BE2C (cell line): Measurements from ENCODE around the gene KLF15.

Source experiments
- DNase-seq: peaks from one replicate; pipeline ENCODE4 v3.0.0-alpha.2; 2020
- H3K27me3 ChIP-seq: fragments of 250-450 bp; sonication (Bioruptor Pico); 2 replicates; pipeline ENCODE4 v1.5.1; 2020; ENCODE audit warnings: mild to moderate bottlenecking
- H3K36me3 ChIP-seq: fragments of 250-450 bp; sonication (Bioruptor Pico); 2 replicates; pipeline ENCODE4 v1.5.1; 2020; ENCODE audit warnings: mild to moderate bottlenecking
- H3K4me1 ChIP-seq: fragments of 250-450 bp; sonication (Bioruptor Pico); 2 replicates; pipeline ENCODE4 v1.5.1; 2020
- H3K4me3 ChIP-seq: 2 replicates; pipeline ENCODE4 v1.5.1; 2011; ENCODE audit warnings: low read depth, low read length
- H3K9me3 ChIP-seq: fragments of 250-450 bp; sonication (Bioruptor Pico); 2 replicates; pipeline ENCODE4 v1.5.1; 2020
- TF ChIP-seq, protein P1 (sequence below): IDR thresholded peaks from 2 replicates; pipeline ENCODE4 v1.5.1; 2012; ENCODE audit warnings: mild to moderate bottlenecking, low read depth, low read length

KLF15 gene

DNA sequence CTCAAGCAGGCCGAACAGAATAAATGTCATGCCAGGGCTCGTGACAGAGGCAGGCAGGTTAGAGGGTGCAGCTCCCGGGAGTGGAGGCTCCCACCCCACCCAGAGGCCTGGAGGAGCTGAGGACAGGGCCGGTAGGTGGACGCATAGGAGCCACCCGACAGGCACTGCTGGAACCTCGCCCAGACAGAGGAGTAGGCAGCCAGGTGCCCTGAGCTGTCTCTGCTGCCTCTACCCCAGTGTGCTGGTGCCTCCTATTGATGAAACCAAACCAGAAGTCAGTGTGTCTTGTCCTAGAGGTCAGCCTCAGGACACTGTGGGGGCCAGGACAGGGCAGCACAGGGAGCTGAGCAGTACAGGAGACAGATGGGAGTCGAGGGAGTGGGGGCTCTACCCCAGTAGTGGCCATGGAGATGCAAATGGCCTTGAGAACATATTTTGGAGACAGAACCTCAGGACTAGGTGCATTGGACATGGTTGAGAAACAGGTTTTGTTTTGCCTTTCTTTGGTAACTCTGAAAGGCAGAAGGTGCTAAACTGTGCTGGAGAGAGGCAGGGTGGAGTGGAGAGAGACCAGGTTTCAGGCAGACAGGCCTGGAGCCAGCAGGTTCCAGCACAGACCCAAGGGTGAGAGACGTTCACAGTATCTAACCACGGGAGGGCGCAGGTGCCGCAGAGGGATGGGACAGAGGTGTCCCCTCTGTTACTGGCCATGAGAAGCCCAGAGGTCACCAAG, 15.4 kb upstream of the KLF15 start:
- no peak overlapping the region for H3K4me3 ChIP-seq
- TF ChIP-seq, protein P1, sequence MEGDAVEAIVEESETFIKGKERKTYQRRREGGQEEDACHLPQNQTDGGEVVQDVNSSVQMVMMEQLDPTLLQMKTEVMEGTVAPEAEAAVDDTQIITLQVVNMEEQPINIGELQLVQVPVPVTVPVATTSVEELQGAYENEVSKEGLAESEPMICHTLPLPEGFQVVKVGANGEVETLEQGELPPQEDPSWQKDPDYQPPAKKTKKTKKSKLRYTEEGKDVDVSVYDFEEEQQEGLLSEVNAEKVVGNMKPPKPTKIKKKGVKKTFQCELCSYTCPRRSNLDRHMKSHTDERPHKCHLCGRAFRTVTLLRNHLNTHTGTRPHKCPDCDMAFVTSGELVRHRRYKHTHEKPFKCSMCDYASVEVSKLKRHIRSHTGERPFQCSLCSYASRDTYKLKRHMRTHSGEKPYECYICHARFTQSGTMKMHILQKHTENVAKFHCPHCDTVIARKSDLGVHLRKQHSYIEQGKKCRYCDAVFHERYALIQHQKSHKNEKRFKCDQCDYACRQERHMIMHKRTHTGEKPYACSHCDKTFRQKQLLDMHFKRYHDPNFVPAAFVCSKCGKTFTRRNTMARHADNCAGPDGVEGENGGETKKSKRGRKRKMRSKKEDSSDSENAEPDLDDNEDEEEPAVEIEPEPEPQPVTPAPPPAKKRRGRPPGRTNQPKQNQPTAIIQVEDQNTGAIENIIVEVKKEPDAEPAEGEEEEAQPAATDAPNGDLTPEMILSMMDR: no peak
- H3K9me3 ChIP-seq: no peaks in the 10 kb centered on the region
- DNase-seq: no peak
- H3K27me3 ChIP-seq: no peaks in the 10 kb centered on the region
- H3K4me1 ChIP-seq: no peaks in the 10 kb centered on the region
- no peaks in the 10 kb centered on the region for H3K36me3 ChIP-seq

- H3K36me3 ChIP-seq: no peaks in the 10 kb centered on the region
- DNase-seq: no peak
- no peaks in the 10 kb centered on the region for H3K9me3 ChIP-seq
- TF ChIP-seq, protein P1: no peak
- no peaks in the 10 kb centered on the region for H3K27me3 ChIP-seq
- H3K4me3 ChIP-seq: no peak overlapping the region
- no peaks in the 10 kb centered on the region for H3K4me1 ChIP-seq
Measured at GRCh38 chr3:126371096-126371705, 14.0 kb upstream of the KLF15 start.

DNA sequence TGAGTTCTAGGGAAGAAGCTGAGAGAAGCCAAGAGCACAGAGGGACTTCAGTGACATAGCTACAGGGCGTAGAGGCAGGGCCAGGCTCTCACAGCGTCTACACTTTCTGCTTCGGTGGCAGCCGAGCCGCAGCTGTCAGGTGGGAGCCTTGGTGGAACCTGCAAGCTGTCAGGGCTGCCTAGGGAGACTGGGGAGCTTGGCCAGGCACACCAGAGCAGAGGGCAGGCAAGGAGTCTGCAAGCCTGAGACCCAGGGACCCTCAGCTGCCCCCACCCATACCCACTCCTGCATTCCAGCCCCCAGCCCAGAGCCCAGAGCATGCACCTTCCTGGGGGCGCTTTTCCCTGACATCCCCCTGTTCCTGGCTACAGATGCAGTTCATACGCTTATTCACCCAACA, 13.4 kb upstream of the KLF15 start:
- TF ChIP-seq, protein P1: no peak
- Histone ChIP-seq H3K36me3 (no peaks in the 10 kb centered on the region), H3K4me1 (no peaks in the 10 kb centered on the region)

GRCh38 chr3:126370055-126370454, 12.8 kb upstream of the KLF15 start:
- Histone ChIP-seq H3K4me3 (no peak overlapping the region), H3K4me1 (no peaks in the 10 kb centered on the region), H3K9me3 (no peaks in the 10 kb centered on the region), H3K27me3 (no peaks in the 10 kb centered on the region), H3K36me3 (no peaks in the 10 kb centered on the region)
- no peak for DNase-seq
- TF ChIP-seq, protein P1: no peak

More for the DNA sequence above, 13.4 kb upstream of the KLF15 start:
- Histone ChIP-seq H3K27me3 (no peaks in the 10 kb centered on the region), H3K4me3 (no peak overlapping the region), H3K9me3 (no peaks in the 10 kb centered on the region)
- no peak for DNase-seq

DNA sequence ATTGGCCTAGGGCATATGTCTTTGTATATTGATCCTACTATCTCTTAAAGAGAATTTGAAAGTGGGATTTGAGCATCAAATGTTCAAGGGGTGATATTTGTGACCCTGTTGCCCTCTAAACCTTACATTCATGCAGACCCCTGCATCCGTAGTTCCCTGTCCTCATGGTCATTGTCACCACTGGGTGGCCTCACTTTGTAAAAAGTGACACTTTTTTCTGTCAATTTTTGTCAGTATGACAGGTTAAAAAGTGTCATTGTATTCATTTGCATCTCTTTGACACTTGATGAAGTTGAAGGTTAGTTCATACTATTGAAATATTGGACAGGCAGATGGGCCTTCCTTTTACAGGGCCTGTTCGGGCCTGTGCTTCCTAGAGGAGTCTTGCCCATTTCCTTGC, 12.3 kb upstream of the KLF15 start:
- H3K27me3 ChIP-seq: no peaks in the 10 kb centered on the region
- no peak overlapping the region for H3K4me3 ChIP-seq
- DNase-seq: no peak
- H3K9me3 ChIP-seq: no peaks in the 10 kb centered on the region
- no peaks in the 10 kb centered on the region for H3K4me1 ChIP-seq
- H3K36me3 ChIP-seq: no peaks in the 10 kb centered on the region
- TF ChIP-seq, protein P1: no peak

DNA sequence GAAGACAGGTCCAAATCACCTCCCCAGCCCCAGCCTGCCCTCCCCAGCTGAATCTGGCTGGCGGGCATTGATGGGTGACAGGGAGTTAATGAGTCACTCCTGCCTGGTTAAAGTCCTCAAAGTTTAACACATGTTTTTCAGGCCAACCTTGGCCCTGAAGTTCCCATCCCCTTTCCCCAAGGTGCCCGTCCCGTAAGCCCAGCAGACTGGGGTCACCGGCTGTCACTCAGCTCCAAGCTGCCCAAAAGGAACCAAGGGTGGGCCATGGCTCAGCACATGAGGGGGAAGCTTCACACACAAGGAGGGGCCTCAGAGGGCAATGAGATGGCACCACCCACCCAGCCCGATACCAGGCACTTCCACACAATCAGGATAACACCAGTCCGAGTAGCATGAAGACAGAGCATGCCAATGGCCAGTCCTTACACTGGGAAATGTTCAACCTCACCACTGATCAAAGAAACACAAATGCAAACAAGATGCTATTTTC, 10.2 kb upstream of the KLF15 start:
- no peaks in the 10 kb centered on the region for H3K9me3 ChIP-seq
- TF ChIP-seq, protein P1: no peak
- no peaks in the 10 kb centered on the region for H3K36me3 ChIP-seq
- peak; percentile 2 for DNase-seq
- no peaks in the 10 kb centered on the region for H3K27me3 ChIP-seq
- H3K4me1 ChIP-seq: no peaks in the 10 kb centered on the region
- no peak overlapping the region for H3K4me3 ChIP-seq
